NCI-H69 (cell line): ENCODE measurements around the gene SPDEF.
A peak's percentile ranks its signal among the peaks of the same experiment; 100 is the strongest.

Experiments used
- DNase-seq: peaks from one replicate; lab custom pipeline; 2025; lab: John Stamatoyannopoulos, UW

Gene SPDEF

DNA sequence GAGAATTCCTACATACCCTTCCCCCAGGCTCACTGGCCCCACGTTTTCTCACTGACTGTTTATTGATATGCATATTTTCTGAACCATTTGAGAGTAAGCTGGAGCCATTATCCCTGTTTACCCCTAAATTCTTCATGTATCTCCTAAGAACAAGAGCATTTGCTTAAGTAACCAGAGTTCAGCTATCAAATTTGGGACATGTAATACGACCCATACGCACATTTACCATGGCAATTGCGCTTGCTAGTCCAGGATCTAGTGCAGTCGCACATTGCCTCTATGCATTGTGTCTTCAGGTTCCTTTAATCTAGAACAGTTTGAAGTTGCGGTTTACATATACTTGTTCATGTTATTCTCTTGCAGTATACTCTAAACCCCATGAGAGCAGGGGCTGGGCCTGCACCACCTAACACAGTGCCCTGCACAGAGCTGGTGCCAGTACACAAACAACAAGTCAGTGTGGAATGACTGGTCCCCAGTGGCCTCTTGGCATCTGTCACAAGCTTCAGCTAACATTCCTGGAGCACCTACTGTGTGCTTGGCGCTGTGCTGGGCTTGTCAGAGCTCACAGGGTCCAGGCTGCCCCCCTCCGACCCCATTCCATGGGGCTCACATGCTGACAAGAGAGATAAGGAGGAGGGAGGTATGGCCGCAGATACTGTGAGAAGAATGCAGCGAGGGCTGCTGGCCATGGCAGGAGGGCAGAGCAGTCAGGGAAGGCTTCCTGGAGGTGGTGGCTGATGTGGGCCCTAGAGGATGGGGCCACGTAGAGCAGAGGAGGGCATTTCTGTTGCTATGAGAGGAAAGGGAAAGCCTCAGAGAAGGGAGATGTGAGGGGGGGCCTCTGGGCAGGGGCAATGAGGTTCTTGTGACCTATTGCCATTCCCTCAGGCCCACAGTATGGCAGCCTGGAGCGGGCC, 28.1 kb downstream of the SPDEF start:
- DNase-seq: peak; percentile 44

DNA sequence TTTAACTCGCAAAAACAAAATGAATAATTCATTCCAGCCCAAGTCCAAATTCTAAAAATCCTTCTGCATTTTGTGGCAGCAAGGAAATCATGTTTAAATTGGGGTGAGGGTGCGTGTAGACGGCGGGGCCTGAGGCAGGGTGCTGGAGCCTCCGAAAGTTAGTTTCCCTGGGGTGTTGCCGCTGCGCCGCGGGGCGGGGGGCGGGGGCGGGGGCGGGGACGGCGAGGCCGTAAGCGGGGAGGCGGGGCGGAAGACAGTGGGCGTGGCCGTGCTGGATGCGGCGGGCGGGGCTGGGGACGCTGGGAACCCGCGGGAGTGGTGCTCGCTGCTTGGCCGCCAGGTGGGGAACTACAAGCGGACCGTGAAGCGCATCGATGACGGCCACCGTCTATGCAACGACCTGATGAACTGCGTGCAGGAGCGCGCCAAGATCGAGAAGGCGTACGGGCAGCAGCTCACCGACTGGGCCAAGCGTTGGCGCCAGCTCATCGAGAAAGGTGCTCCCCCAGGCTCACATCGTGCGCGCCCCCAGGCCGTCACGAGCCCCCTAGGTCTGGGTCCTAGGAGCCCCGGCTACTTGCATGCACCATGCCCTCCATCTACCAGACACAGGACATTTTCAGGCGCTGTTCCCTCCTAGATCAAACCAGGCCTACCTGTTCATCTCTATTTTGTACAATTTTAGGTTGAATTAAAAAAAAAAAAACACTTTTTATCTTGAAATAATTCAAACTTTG, 29.0 kb downstream of the SPDEF start:
- DNase-seq: peak; percentile 98

DNA sequence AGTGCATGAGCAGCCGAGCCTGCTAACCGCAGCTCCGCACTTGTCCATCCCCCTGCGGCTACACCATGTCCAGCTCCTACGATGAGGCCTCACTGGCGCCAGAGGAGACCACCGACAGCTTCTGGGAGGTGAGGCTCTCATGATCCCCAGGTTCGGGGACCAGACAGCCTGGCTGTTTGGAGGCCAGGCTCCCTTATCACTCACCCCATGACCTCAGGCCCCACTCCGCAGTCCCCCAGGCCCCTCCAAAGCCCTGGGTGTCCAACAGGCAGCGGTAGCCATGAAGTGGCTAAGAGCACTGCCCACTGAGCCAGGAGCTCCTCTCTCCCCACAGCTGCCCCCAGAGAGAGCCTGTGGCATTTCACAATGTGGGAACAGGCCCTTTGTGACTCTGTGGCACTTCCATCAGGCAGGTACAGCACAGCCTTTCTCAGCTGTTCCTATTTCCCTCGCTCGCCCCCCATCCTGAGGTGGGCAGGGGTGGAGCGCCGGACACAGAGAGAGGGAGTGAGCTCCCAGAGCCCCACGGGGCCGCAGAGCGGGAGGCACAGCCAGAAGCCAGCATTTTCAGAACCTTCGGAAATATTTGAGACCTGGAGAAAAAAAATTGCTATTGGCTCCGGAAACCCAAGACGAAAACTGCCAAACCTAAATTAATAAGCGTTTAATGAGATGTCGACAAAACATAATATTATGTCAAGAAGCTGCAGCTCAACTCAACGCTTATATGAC, 29.7 kb downstream of the SPDEF start:
- no peak for DNase-seq

DNA sequence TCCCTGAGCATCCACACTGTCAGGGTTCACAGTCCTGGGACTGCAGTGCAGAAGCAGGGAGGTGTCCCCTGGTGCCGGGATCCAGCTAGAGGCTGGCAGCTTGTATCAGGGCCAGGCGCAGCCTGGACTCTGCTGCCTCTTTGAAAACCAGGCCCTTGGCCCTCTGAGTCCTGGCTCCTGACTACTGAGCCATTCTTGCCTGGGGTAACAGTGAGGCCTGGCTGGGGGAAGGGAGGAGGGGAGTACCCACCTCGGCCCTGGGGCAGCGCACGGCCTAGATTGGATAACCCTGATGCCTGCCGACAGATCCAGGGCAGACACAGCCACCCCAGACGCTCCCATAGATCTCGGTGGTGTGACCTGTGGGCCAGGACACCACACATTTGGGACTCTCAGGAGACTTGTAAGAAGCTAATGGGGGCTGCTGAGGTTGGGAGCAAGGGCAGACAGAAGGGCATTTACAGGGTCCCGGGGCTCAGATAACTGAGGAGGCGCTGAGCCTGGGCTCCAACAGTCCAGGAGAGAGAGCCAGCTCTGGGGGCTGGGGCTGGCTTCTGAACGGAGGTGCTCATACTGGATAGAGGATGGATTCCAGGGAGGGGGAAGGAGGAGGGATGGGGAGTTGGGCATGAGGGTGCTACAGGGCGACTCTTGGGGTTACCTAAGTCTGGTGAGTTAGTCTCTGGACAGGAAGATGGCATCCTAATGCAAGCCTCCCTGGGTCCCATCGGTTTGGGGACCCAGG, 30.5 kb downstream of the SPDEF start:
- DNase-seq: no peak

DNA sequence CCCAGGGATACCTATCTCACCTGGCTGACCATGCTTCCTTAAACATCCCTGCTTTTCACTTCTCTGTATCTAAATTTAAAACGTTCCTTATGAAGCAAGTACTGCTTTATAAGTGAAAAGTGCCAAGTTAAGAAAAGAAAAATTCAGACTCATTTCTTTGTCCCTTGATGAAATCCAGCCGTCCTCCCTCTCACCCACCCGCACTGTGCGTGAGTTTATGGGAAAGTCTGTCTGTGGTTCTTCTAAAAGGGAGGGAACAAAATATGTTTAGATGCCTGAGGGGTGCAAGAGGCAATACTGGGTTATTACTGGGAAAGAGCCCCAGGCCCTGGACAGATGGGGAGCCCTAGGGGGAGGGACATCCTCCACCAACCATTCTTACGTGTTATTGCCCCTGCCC, 31.2 kb downstream of the SPDEF start:
- peak; percentile 45 for DNase-seq

DNA sequence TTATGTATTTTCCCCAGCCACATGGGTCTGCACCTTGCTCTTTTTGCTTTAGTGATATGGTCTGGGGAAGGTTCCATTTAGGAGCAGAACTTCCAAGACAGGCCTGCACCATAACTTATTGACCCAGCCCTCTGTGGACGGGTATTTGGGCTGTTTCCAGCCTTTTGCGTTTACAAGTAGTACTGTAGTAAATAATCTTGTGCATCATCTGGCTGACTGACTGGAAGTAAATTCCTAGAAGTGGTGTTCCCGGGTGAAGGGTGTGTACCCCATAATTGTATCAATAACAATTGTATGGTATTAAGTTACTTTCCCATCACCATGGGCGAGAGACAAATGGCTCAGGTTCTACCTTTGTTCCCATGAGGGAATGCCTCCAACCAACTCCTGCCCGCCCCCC, 31.6 kb downstream of the SPDEF start:
- DNase-seq: peak; percentile 41

DNA sequence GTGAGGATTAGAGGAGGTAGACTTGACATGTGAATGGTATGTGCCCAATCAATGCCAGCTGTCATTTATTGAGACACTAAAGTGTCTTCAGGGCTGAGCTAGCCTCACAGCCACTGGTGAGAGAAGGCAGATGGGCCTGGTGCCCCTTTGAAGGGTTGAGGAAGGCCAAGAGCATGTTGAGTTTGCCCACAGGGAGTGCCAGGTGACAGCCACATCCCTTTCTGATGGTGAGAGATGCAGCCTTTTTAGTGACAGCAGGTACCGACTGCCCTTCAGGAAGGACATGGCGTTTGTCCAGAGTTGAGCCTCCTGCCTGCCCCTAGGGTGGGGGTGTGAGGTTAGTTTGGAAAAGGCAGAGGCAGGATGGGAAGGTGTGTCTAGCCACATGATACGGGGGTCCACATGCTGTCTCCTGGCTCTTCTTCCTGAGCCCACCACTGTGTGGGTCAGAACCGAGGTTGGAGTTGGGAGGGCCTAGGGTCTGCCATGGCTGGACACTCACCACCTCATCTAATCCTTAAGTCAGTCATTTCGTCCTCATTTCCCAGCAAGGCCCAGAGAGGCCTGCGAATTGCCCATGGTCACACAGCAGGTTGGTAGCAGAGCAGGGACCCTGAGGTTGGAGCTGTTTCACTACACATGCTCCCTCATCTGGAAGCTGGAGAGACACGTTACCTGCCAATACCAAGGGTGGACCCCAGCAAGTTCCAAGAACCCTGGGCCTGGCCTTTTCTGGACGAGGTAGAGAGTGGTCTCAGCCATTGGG, 32.5 kb downstream of the SPDEF start:
- peak; percentile 53 for DNase-seq

DNA sequence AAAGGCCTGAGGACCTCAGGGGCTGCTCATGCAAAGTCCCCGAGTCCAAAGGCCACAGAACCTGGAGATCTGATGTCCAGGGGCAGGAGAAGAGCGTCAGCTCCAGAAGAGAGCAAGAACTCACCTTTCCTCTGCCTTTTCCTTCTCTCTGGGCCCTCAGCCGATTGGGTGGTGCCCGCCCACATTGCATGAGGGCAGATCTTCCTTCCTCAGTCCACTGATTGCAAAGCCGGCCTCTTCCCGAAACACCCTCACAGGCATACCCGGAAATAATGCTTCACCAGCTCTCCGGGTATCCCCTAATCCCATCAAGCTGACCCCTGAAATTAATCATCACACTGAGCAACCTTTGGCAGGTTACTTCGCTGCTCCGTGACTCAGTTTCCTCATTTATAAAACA, 33.4 kb downstream of the SPDEF start:
- DNase-seq: no peak

DNA sequence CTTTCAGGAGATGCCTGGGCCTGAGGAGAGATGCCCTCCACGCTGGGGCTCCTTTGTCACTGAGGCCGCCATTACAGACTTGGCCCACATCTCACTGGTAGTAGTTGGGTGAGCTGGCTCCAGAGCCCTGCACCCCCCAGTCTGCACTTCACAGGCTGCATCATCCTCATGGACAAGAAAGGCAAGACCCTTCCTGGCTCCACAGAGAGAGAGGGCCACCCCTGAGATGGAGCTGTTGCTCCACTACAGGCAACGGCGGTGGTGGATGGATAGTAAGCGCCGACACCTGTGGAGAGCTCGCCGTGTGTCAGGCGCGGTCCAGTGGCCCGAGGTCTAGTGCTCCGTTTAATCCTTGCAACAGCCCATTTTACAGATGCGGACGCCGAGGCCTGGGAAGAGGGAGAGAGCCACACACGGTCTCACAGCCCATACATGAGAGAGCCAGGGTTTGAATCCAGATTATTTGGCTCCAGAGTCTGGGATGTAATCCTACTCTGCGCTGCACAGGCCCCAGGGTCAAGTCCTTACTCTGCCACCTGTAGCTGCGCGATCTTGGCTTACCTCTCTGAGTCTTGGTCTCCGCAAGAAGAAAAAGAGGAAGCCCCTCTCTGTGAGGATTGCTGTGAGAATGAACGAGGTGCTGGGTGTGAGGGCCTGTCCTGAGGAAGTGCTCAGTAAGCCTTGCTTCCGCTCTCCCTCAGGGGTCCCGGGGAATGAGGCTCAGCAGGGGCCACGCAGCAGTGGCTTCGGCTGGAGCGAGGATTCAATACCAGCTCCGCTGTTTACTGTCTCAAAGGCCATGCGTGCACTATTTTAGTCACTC, 34.5 kb downstream of the SPDEF start:
- no peak for DNase-seq

DNA sequence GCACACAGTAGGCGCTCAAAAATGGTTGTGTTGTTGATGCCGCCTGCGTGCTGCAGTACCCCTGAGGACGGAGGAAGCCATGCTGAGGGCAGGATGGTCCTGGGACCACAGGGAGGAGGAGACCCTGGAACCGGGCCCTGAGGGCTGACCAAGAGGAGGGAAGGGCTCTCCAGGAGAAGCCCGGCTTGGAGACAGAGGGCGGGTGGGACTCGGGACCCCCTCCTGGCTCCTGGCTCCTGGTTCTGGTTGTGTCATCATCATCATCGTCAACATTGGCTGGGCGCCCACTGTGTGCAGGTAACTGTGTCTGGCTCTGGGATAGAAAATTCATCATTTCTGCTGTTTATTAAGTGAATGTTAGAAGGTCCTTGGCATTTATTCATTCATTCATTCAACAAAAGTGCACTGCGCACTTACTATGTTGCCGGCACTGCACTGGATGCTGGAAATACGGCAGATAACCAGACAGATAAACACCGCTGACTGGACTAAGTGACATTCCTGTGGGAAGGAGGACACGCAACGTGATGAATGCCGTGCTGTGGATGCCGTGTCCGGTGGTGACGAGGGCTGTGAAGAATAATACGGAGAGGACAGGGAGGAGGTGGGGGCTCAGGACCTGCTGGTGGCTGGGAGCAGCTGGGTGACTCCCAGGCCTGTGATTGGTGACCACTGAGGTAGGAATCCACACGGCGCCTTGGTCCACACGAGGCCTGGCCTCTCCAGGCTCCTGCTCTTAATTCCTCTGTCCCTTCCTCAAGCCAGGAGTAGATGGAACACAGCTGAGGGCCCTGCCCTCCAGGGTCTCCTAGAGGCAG, 35.3 kb downstream of the SPDEF start:
- DNase-seq: peak; percentile 25

DNA sequence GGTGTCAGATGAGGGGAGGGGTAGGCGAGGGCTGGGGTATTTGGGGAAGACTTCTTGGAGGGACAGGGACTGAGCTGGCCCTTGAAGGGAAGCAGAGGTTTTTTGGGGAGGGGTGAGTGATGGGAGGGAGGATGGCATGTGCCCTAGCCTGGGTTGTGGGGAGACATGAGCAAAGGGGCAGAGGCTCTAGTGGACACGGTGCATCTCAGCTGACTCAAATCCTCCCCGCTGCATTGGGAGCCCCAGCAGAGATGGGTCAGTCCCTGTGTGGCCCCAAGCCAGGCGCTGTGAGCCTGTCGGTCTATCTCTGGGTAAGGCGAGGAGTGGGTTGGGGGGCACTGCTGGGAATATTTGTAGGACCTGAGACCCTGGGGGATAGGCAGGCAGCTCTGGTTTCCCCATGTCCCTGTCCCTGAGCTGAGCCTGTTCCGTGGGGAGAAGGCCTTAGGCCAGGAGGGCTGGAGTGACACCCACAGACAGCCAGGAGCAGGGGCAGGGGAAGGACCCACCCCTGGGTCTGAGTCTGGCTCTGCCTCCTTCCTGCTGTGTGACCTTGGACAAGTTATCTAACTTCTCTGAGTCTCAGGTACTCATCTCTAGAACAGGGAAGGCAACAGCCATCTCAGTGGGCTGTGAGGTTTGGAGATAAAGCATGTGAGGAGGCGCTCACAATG, 36.0 kb downstream of the SPDEF start:
- no peak for DNase-seq

DNA sequence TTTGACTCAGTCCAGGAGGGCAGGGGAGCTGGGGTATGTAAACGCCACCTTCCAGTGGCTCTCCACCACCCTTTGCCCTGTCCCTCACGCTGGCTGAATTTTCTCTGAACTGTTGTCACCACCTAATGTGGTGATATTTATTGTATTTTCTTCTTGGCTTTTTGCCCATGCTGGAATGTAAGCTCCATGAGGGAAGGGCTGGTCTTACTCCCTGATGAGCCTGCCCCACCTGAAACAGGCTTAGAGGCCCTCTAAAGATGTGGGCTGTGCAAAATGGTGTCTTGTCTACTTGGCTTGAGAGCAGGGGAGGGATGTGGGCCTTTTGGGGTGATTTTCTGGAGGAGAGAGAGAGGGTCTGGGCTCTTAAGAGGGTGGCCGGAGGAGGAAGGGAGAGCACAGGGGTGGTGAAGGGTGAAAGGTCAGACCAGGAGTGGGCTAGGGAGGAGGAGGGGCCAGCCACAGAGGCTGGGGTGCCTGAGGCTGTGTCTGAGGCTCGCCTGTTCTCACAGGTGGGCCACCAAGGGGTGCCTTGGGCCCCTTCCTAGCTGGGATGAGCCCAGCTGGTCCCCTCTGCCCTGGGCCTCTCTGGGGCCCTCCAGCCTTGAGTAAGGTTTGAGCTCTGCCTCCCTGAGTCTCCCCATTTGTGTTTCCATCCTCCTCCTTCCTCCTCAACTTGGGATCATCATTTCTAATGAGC, 37.3 kb downstream of the SPDEF start:
- no peak for DNase-seq

DNA sequence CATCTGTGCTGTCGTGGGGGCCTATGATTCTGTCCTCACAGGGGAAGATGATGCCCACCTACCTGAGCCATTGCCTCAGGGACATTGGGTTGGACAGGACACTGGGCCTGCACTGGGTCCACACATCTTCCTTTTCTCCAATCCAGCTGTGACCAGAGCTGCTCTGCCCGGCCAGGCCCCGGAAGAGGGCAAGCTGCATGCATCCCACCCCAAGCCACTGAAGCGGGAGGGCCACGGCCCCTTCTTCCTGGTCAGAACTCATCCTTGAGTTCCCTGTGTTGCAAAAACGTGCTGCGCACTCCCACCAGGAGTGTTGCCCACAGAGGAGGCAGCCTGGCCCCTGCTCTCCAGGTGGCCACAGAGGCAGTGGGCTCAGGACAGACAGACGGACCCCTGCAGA, 38.2 kb downstream of the SPDEF start:
- no peak for DNase-seq

DNA sequence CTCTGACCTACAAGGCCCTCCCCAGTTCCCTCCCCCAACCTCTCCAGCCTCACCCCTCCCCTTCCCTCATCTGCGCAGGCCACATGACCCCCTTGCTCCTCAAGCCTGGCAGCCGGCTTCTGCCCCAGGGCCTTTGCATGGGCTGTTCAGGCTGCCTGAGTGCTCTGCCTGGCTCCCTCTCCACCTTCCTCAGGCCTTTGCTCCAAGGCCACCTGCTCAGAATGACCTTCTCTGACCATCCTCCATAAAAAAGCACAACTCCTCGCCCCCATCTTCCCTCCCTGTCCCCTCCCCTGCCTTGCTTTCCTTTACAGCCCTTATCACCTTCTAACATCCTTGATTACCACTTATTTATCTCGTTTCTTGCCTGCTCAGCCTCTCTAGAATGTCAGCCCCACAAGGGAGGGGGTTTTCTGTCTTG, 38.7 kb downstream of the SPDEF start:
- DNase-seq: no peak

DNA sequence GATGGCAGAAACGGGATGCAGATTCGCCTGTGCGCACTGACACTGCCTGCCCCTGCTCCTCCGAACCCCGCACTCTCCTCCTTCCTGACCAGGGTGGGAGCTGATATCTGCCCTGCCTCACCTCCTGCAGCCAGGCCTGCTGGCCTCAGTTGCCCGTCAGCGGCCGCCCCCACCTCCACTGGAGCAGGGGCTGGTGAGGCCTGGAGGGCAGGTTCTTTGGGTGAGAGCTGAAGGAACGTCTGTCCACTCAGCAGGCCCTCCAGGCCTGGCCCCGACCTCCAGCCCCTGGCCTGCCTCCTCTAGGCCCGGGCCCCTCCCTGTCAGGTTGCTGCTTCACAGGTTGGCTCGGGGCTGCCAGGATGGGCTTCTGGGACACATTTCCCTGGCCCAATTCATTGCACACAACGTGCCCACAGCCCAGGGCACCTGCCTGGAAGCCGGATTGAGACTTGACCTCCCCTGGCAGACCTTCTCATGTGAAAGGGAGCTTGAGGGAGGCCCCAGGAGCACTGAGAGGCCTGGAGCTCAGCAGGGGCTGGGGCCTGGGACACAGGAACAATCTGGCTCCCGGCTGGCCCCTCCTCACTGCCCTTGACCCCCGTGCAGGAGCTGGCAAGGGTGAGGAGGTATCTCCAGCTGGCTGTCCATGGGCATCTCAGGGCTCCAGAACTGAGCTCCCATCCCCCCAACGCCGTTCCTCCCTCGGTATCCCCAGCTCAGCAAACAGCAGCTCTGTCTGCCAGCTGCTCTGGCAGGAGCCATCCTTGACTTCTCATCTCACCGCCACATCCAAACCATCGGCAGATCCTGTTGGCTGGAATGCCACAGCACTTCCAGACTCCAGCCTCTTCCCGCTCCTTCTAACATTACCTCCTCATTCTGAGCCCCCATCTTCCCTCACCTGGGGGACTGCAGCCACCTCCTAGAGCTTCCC, 39.5 kb downstream of the SPDEF start:
- no peak for DNase-seq

DNA sequence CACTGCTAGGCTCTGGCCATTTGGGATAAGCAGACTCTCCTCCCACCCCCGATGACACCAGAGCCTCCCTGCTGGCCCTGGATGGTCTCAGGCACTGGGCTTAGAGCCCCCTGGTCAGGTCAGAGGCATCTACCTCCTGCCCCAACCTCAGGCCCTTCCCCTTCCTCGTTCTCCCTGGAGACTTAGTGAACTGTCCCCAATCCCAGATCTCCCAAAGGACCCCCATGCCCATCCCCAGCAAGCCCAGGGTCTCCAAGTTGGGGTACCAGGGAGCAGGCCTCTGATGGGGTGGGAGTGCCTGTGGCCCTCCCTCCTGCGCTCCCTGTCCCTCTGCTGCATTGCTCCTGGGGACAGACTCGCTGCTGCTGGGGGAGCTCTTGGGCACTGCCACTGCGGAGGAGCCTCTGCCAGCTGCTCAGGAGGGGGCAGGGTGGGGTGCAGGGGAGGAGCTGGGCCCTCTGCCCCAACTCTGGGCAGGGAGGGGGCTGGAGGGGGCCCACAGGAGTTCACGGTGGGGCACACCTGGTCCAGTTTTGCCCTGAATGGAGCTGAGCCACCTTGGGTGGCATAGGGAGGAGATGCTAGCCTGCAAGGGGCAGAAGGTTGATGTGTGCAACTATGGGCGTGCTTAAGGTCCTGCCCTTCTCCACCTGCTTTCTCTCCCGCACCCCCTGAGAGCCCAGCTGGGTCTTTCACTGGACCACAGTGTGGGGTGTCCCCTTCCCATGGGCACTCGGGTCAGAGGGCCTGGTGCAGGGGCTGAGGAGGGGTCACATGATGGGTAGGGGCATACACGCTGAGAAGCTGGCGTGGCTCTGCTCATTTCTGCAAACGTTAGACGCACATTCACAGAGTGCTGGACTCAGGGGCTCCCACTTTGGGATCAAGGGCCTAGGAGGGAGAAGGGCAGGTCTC, 40.4 kb downstream of the SPDEF start:
- DNase-seq: no peak
